Inflammatory macrophage treated with lipopolysaccharide for 1 hour (primary cell): ENCODE data around the gene LHFPL6.
A peak's percentile ranks its signal among the peaks of the same experiment; 100 is the strongest.

Source experiments
- DNase-seq, 2 donors: peaks; one replicate each; pipeline ENCODE4 v3.0.0-alpha.2; 2020 to 2022

Gene LHFPL6

GRCh38 chr13:39602614-39603366, at the start of gene LHFPL6:
Gene LHFPL6, minus strand, starts transcription at chr13:39603193.
- peak; percentile 47 to 61 for DNase-seq

GRCh38 chr13:39646122-39646521, 43.1 kb upstream of the LHFPL6 start:
- DNase-seq, result no peak

GRCh38 chr13:39641645-39642044, 38.7 kb upstream of the LHFPL6 start:
- peak; percentile 48 to 58 for DNase-seq

GRCh38 chr13:39637890-39638289, 34.9 kb upstream of the LHFPL6 start:
- no peak for DNase-seq

GRCh38 chr13:39635564-39635963, 32.6 kb upstream of the LHFPL6 start:
- DNase-seq, result no peak

GRCh38 chr13:39632994-39633393, 30.0 kb upstream of the LHFPL6 start:
- no peak for DNase-seq

GRCh38 chr13:39631307-39631706, 28.3 kb upstream of the LHFPL6 start:
- no peak for DNase-seq

GRCh38 chr13:39623466-39623865, 20.5 kb upstream of the LHFPL6 start:
- no peak for DNase-seq

- no peak for DNase-seq
These were observed 15.6 kb upstream of the LHFPL6 start for GRCh38 chr13:39618561-39618960.

- DNase-seq, result peak; percentile 36 to 68
These were observed 13.2 kb upstream of the LHFPL6 start for GRCh38 chr13:39616087-39616694.

- peak; percentile 31 to 76 for DNase-seq
These were observed 9.1 kb upstream of the LHFPL6 start for GRCh38 chr13:39612023-39612637.

- no peak for DNase-seq
These were observed 4.9 kb upstream of the LHFPL6 start for GRCh38 chr13:39607876-39608275.

GRCh38 chr13:39605677-39606320, 2.8 kb upstream of the LHFPL6 start:
- DNase-seq, result no peak

- DNase-seq, result no peak
These were observed 1.8 kb upstream of the LHFPL6 start for GRCh38 chr13:39604756-39605155.

GRCh38 chr13:39603424-39603947, 493 bp upstream of the LHFPL6 start:
- DNase-seq, result peak; percentile 14 to 44

GRCh38 chr13:39602277-39602613, 748 bp downstream of the LHFPL6 start:
- DNase-seq, result no peak

- no peak for DNase-seq
These were observed 1.4 kb downstream of the LHFPL6 start for GRCh38 chr13:39601636-39602035.

- DNase-seq, result no peak
These were observed 2.2 kb downstream of the LHFPL6 start for GRCh38 chr13:39600766-39601165.

- DNase-seq, result no peak
These were observed 3.2 kb downstream of the LHFPL6 start for GRCh38 chr13:39599842-39600241.

GRCh38 chr13:39599012-39599411, 4.0 kb downstream of the LHFPL6 start:
- no peak for DNase-seq

- DNase-seq, result no peak
These were observed 5.2 kb downstream of the LHFPL6 start for GRCh38 chr13:39597838-39598237.

GRCh38 chr13:39596685-39597084, 6.3 kb downstream of the LHFPL6 start:
- DNase-seq, result no peak

- no peak for DNase-seq
These were observed 6.8 kb downstream of the LHFPL6 start for GRCh38 chr13:39596176-39596575.
